Measurements from ENCODE around the gene PARL. TPM values are rescaled to one million over a fixed set of nuclear protein-coding genes. Genes with fewer than 3 reads are reported as not detected.

The PARL gene
- total RNA-seq, 3 donors from 2014 or later = 67.0 to 71.8 (median 68.9) TPM

- Histone ChIP-seq H3K4me3 (no peak overlapping the region), H3K36me3 (ENCODE audit: low read depth) (no peaks in the 10 kb centered on the region), H3K9me3 (no peaks in the 10 kb centered on the region), H3K4me1 (ENCODE audit: low read depth) (peaks cover 12% of the 10 kb centered on the region)
- ATAC-seq = no peak
- TF ChIP-seq CTCF (IDR thresholded peaks at IDR 0.05) = no peak
- DNase-seq = no peak
- intact Hi-C loops (cut with DNase I, micrococcal nuclease) = no loop called here
Observed at GRCh38 chr3:183822631-183823030, 62.0 kb downstream of the PARL start.

- Histone ChIP-seq H3K36me3 (ENCODE audit: low read depth) (no peaks in the 10 kb centered on the region), H3K4me1 (ENCODE audit: low read depth) (peaks cover 6% of the 10 kb centered on the region), H3K9me3 (no peaks in the 10 kb centered on the region), H3K4me3 (no peak overlapping the region)
- intact Hi-C loops (cut with DNase I, micrococcal nuclease) = no loop called here
- DNase-seq (no peak), ATAC-seq (no peak)
- TF ChIP-seq CTCF (IDR thresholded peaks at IDR 0.05) = no peak
Observed at GRCh38 chr3:183819831-183820230, 64.8 kb downstream of the PARL start.

- ATAC-seq (no peak), DNase-seq (no peak)
- no peak for TF ChIP-seq CTCF (IDR thresholded peaks at IDR 0.05)
- H3K9me3 ChIP-seq = no peaks in the 10 kb centered on the region
- intact Hi-C loops (cut with DNase I, micrococcal nuclease) = no loop called here
- H3K4me3 ChIP-seq = no peak overlapping the region
- H3K4me1 ChIP-seq (ENCODE audit: low read depth) = no peaks in the 10 kb centered on the region
- H3K36me3 ChIP-seq (ENCODE audit: low read depth) = no peaks in the 10 kb centered on the region
Observed at GRCh38 chr3:183818706-183819624, 65.7 kb downstream of the PARL start.

- H3K4me3 ChIP-seq = no peak overlapping the region
- DNase-seq = no peak
- no peaks in the 10 kb centered on the region for H3K4me1 ChIP-seq (ENCODE audit: low read depth)
- intact Hi-C loops (cut with DNase I, micrococcal nuclease) = no loop called here
- H3K36me3 ChIP-seq (ENCODE audit: low read depth) = no peaks in the 10 kb centered on the region
- no peaks in the 10 kb centered on the region for H3K9me3 ChIP-seq
- TF ChIP-seq CTCF (IDR thresholded peaks at IDR 0.05) = no peak
- no peak for ATAC-seq
Observed at GRCh38 chr3:183818041-183818620, 66.5 kb downstream of the PARL start.

GRCh38 chr3:183817639-183818038, 67.0 kb downstream of the PARL start:
- intact Hi-C loops (cut with DNase I, micrococcal nuclease) = no loop called here
- Histone ChIP-seq H3K4me3 (no peak overlapping the region), H3K4me1 (ENCODE audit: low read depth) (no peaks in the 10 kb centered on the region), H3K9me3 (no peaks in the 10 kb centered on the region), H3K36me3 (ENCODE audit: low read depth) (no peaks in the 10 kb centered on the region)
- DNase-seq (no peak), ATAC-seq (no peak)
- no peak for TF ChIP-seq CTCF (IDR thresholded peaks at IDR 0.05)

All from mucosa of descending colon (tissue), 3 donors.